ENCODE measurements around the gene ZNF496. TPM values are rescaled to one million over a fixed set of nuclear protein-coding genes. Genes with fewer than 3 reads are reported as not detected.

Gene ZNF496
- total and polyA plus RNA-seq, 9 of the 15 experiments (the other 6 are each of a cell fraction or from before 2014, with no cell fraction given), result 4.3 to 54.0 (median 31.3) TPM

DNA sequence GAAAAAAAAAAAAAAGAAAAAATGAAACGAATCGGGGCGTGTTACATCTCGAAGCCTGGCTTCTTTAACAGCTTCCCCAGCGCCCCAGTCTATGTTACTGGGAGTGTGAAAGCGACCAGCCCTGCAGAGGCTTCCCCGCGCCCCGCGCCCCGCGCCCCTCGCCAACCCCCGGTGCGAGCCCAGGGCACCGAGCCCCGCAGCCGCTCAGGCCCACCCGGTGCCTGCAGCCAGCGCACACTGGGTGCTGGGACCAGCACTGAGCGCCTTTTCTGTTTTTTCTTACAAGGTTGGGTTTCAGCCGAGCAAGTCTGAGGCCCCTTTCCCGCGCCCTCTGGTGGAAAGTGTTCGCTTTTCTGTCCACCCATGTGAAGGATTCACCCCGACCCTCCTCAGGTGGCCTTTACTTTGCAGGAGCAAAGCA is 42.1 kb upstream of the ZNF496 start (continued):
- TF ChIP-seq, protein P1, sequence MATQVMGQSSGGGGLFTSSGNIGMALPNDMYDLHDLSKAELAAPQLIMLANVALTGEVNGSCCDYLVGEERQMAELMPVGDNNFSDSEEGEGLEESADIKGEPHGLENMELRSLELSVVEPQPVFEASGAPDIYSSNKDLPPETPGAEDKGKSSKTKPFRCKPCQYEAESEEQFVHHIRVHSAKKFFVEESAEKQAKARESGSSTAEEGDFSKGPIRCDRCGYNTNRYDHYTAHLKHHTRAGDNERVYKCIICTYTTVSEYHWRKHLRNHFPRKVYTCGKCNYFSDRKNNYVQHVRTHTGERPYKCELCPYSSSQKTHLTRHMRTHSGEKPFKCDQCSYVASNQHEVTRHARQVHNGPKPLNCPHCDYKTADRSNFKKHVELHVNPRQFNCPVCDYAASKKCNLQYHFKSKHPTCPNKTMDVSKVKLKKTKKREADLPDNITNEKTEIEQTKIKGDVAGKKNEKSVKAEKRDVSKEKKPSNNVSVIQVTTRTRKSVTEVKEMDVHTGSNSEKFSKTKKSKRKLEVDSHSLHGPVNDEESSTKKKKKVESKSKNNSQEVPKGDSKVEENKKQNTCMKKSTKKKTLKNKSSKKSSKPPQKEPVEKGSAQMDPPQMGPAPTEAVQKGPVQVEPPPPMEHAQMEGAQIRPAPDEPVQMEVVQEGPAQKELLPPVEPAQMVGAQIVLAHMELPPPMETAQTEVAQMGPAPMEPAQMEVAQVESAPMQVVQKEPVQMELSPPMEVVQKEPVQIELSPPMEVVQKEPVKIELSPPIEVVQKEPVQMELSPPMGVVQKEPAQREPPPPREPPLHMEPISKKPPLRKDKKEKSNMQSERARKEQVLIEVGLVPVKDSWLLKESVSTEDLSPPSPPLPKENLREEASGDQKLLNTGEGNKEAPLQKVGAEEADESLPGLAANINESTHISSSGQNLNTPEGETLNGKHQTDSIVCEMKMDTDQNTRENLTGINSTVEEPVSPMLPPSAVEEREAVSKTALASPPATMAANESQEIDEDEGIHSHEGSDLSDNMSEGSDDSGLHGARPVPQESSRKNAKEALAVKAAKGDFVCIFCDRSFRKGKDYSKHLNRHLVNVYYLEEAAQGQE (IDR thresholded peaks at IDR 0.05; ENCODE audit: borderline replicate concordance), result peak; percentile 18; the same call in 1 of the 2 replicates
- TF ChIP-seq, protein P1 (CRISPR knock-in tag; IDR thresholded peaks at IDR 0.05; ENCODE audit: low read depth), result no peak
- TF ChIP-seq POLR3A (IDR thresholded peaks at IDR 0.05; ENCODE audit: borderline replicate concordance, extremely low read depth, insufficient read depth, insufficient read length) (no peak), NFATC3 (IDR thresholded peaks at IDR 0.05) (no peak), MCM3 (IDR thresholded peaks at IDR 0.05) (no peak), HINFP (tag; conservative IDR thresholded peaks at IDR 0.05; ENCODE audit: low read depth) (no peak), TSHZ1 (CRISPR knock-in tag; IDR thresholded peaks at IDR 0.05) (no peak), SRSF7 (optimal IDR thresholded peaks at IDR 0.05; ENCODE audit: low read depth, low read length) (no peak), ZNF785 (CRISPR knock-in tag; IDR thresholded peaks at IDR 0.05) (no peak), ZNF263 (CRISPR knock-in tag; IDR thresholded peaks at IDR 0.05; ENCODE audit: borderline replicate concordance) (no peak), SAFB (IDR thresholded peaks at IDR 0.05; ENCODE audit: borderline replicate concordance, low read depth, low read length) (no peak), RBFOX2 (IDR thresholded peaks at IDR 0.05; ENCODE audit: low read depth, low read length) (0 out of 2 replicates have a peak, but pooled peaks have one; percentile 32)
